Sigmoid colon (tissue), 4 donors: ENCODE measurements around the gene HCN2.
"Not testable (repeated sequence)": the region's sequence is repeated elsewhere in the genome, so short reads cannot be mapped to it uniquely, and the experiment has no call there.

Experiments used
- CTCF ChIP-seq, 4 experiments: fragments of 450-650 bp in 3 of 4; fragments of 200-600 bp in 1 of 4; IDR thresholded peaks; one replicate each; pipeline ENCODE4 v1.5.1; 2016 to 2019; ENCODE audit warnings: antibody characterized with exemption in 4 of 4, mild to moderate bottlenecking in 3 of 4, moderate library complexity in 2 of 4
- EP300 ChIP-seq, 4 donors: sonication (generic); formaldehyde crosslinking; IDR thresholded peaks; one replicate each; pipeline ENCODE4 v1.6.1; 2017; ENCODE audit warnings: antibody characterized with exemption in 4 of 4
- POLR2AphosphoS5 ChIP-seq, 4 donors: sonication (generic); formaldehyde crosslinking; IDR thresholded peaks; one replicate each; pipeline ENCODE4 v1.6.1; 2017; ENCODE audit warnings: antibody characterized with exemption in 4 of 4

- TF ChIP-seq CTCF, POLR2AphosphoS5, EP300 (IDR thresholded peaks at IDR 0.05): not testable (repeated sequence)
Measured at GRCh38 chr19:603779-604178, 14.1 kb downstream of the HCN2 start.
